Left cardiac atrium (tissue), 2 donors: ENCODE results near the gene FAM3D. TPM values are rescaled to one million over a fixed set of nuclear protein-coding genes. Genes with fewer than 3 reads are reported as not detected.

ENCODE experiments used
- total RNA-seq, 2 donors: library from RNA; stranded (reverse); fragmentation: NEBNext Ultra II Directional; extraction: Animal tissue kit (Norgen Biotek cat#: 25700); gene quantifications; one replicate each; pipeline ENCODE4 v1.2.1, GENCODE V29; 2021
- donor health status: DM: no; HTN: yes; CAD: no; lungs with severe emphysema.
- donor health status: DM: yes; HTN: yes; CAD: no.

FAM3D gene
- total RNA-seq, 2 donors from 2014 or later = not detected

Other genes with a start within 250 kb of the FAM3D start
- 100 to 1,000 TPM; 121 to 146 TPM for gene PDHB, start 232.9 kb downstream of the FAM3D start, total RNA-seq
- 1 to 10 TPM; 5.3 to 7.1 TPM for gene KCTD6, start 174.7 kb downstream of the FAM3D start, total RNA-seq
- 10 to 100 TPM; 20.1 to 28.2 TPM for gene ACOX2, start 129.6 kb downstream of the FAM3D start, total RNA-seq
- gene FAM107A, start 89.4 kb downstream of the FAM3D start, total RNA-seq = 10 to 100 TPM; 50.0 to 55.1 TPM